ENCODE measurements around the gene RBP7. TPM values are rescaled to one million over a fixed set of nuclear protein-coding genes. Genes with fewer than 3 reads are reported as not detected.

Gene RBP7
- under 1 TPM in 1 of 2 donors, not detected in 1; 0.33 TPM for total RNA-seq

GRCh38 chr1:9996624-9997582 lies at the start of gene RBP7:
TSS of gene RBP7 (plus strand) at chr1:9997228. CDS start at chr1:9997259, 31 bp downstream.

GRCh38 chr1:10032590-10033358 lies 35.7 kb downstream of the RBP7 start, which contains the start of gene UBE4B:
TSS of gene UBE4B (plus strand) at chr1:10032958. CDS start at chr1:10033671, 713 bp downstream.

Small RNAs within 50 kb of the gene (small RNA-seq; reads per million reads assigned to genes)
- 1.3 to 1.4 reads per million in 2 donors for gene MIR5697

Other genes starting within 250 kb of the RBP7 start
- gene CLSTN1, start 173.3 kb upstream of the RBP7 start, total RNA-seq, result 10 to 100 TPM; 85.6 to 89.1 TPM
- gene CTNNBIP1, start 87.0 kb upstream of the RBP7 start, total RNA-seq, result 10 to 100 TPM; 11.7 to 18.3 TPM
- gene LZIC, start 53.8 kb upstream of the RBP7 start, total RNA-seq, result 10 to 100 TPM; 19.3 to 21.0 TPM
- 1 to 10 TPM; 5.7 to 6.2 TPM for gene NMNAT1, start 53.8 kb upstream of the RBP7 start, total RNA-seq
- gene UBE4B, start 35.7 kb downstream of the RBP7 start, total RNA-seq, result 10 to 100 TPM; 23.7 to 27.0 TPM
- 10 to 100 TPM; 20.6 to 29.6 TPM for gene KIF1B, start 213.3 kb downstream of the RBP7 start, total RNA-seq